H1 (cell line): ENCODE results near the gene TTI1. TPM values are rescaled to one million over a fixed set of nuclear protein-coding genes. Genes with fewer than 3 reads are reported as not detected.

Experiments used
- CTCF ChIA-PET: fragments of 300-600 bp; sonication (Branson Sonifier 250); formaldehyde crosslinking; loops from one replicate; lab custom pipeline; 2021; ENCODE audit not compliant: partially characterized antibody; lab: Charles Lee
- POLR2A ChIA-PET: fragments of 300-600 bp; sonication (Branson Sonifier 250); formaldehyde crosslinking; loops from one replicate; lab custom pipeline; 2021; ENCODE audit warnings: inconsistent platforms; ENCODE audit not compliant: partially characterized antibody; lab: Charles Lee
- DNase-seq, 2 experiments: peaks; one replicate each; pipeline versions ENCODE4 v3.0.0 to v3.0.0-alpha.2; 2010 to 2022; ENCODE audit warnings: low spot score in 2 of 2, low read depth in 1 of 2, mixed read lengths in 1 of 2
- FAIRE-seq: peaks from 2 replicates; lab custom pipeline; 2011; peaks lifted over from hg19 to GRCh38; lab: Jason Lieb, UNC
- H2AFZ ChIP-seq: 2 replicates; pipeline ENCODE4 v1.8.1; 2012; ENCODE audit warnings: low read length, inconsistent platforms
- H2AK5ac ChIP-seq: 2 replicates; pipeline ENCODE4 v1.6.1; 2013; ENCODE audit warnings: low read depth, low read length
- H2BK120ac ChIP-seq: replicated peaks from 2 replicates; pipeline ENCODE3; 2013; ENCODE audit warnings: low read depth, low read length, inconsistent platforms
- H2BK12ac ChIP-seq: 2 replicates; pipeline ENCODE4 v1.6.1; 2013; ENCODE audit warnings: low read depth, low read length
- H2BK15ac ChIP-seq: 2 replicates; pipeline ENCODE4 v1.6.1; 2013; ENCODE audit warnings: low read length
- H2BK20ac ChIP-seq: 2 replicates; pipeline ENCODE4 v1.6.1; 2013; ENCODE audit warnings: low read length
- H2BK5ac ChIP-seq: 2 replicates; pipeline ENCODE4 v1.6.1; 2013; ENCODE audit warnings: low read depth, low read length
- H3K14ac ChIP-seq: 2 replicates; pipeline ENCODE4 v1.6.1; 2013; ENCODE audit warnings: inconsistent platforms; ENCODE audit not compliant: insufficient read length
- H3K18ac ChIP-seq: 2 replicates; pipeline ENCODE4 v1.6.1; 2013; ENCODE audit warnings: low read length; ENCODE audit errors: extremely low read depth
- H3K23ac ChIP-seq: 2 replicates; pipeline ENCODE4 v1.6.1; 2013; ENCODE audit warnings: inconsistent platforms; ENCODE audit not compliant: insufficient read length
- H3K23me2 ChIP-seq: 2 replicates; pipeline ENCODE4 v1.6.1; 2013; ENCODE audit warnings: low read depth, low read length
- H3K27ac ChIP-seq: 2 replicates; pipeline ENCODE4 v1.6.1; 2011; ENCODE audit warnings: low read depth, low read length, inconsistent platforms
- H3K27me3 ChIP-seq, 4 experiments: replicated peaks in 1 of 4; 1 replicate in 1 of 4; 2 replicates in 3 of 4; pipeline versions ENCODE4 v1.6.1 to v1.8.1; 2011 to 2013; ENCODE audit warnings: low read length in 3 of 4, mild to moderate bottlenecking in 3 of 4, inconsistent platforms in 2 of 4, mixed read lengths in 2 of 4, moderate library complexity in 1 of 4; ENCODE audit not compliant: control insufficient read depth in 3 of 4, insufficient read depth in 3 of 4; ENCODE audit errors: extremely low read depth in 1 of 4
- H3K36me3 ChIP-seq, 4 experiments: 2 replicates each; pipeline versions ENCODE4 v1.6.1 to v1.8.1; 2011 to 2013; ENCODE audit warnings: mild to moderate bottlenecking in 4 of 4, low read length in 3 of 4, moderate library complexity in 2 of 4, control low read depth in 1 of 4, inconsistent platforms in 1 of 4; ENCODE audit not compliant: insufficient read depth in 4 of 4, control insufficient read depth in 2 of 4
- H3K4ac ChIP-seq: replicated peaks from 2 replicates; pipeline ENCODE3; 2013; ENCODE audit warnings: low read length, low read depth, mixed read lengths, inconsistent platforms; ENCODE audit not compliant: insufficient read length
- H3K4me1 ChIP-seq, 4 experiments: replicated peaks in 1 of 4; 1 replicate in 1 of 4; 2 replicates in 3 of 4; pipeline versions ENCODE4 v1.6.1 to v1.8.1; 2011 to 2013; ENCODE audit warnings: low read length in 3 of 4, inconsistent platforms in 2 of 4, mixed read lengths in 1 of 4; ENCODE audit not compliant: insufficient read depth in 4 of 4, control insufficient read depth in 3 of 4
- H3K4me2 ChIP-seq, 2 experiments: 2 replicates each; pipeline versions ENCODE4 v1.6.1 to v1.8.1; 2011 to 2013; ENCODE audit warnings: low read depth in 2 of 2, low read length in 2 of 2, control low read depth in 1 of 2, inconsistent platforms in 1 of 2, mild to moderate bottlenecking in 1 of 2; ENCODE audit not compliant: insufficient read depth in 1 of 2
- H3K4me3 ChIP-seq, 4 experiments: fragments of 200-600, 300-600 bp in 1 of 4; sonication (generic), shearing (Covaris generic), sonication (Bioruptor Twin) in 1 of 4; 2 replicates each; pipeline versions ENCODE4 v1.5.1 to v1.8.1; 2011 to 2016; ENCODE audit warnings: low read length in 4 of 4, low read depth in 3 of 4, control low read depth in 2 of 4, inconsistent platforms in 2 of 4, mild to moderate bottlenecking in 2 of 4, mixed read lengths in 1 of 4, moderate library complexity in 1 of 4; ENCODE audit not compliant: insufficient read depth in 2 of 4; ENCODE audit errors: extremely low read depth in 1 of 4
- H3K56ac ChIP-seq: replicated peaks from 2 replicates; pipeline ENCODE3; 2013; ENCODE audit warnings: low read depth, mild to moderate bottlenecking, mixed read lengths, low read length, inconsistent platforms; ENCODE audit not compliant: insufficient read length
- H3K79me1 ChIP-seq: 2 replicates; pipeline ENCODE4 v1.6.1; 2013; ENCODE audit warnings: low read depth, low read length, control low read depth
- H3K79me2 ChIP-seq, 2 experiments: 2 replicates each; pipeline versions ENCODE4 v1.6.1 to v1.8.1; 2012 to 2013; ENCODE audit warnings: low read length in 2 of 2, mild to moderate bottlenecking in 2 of 2, inconsistent platforms in 1 of 2; ENCODE audit not compliant: insufficient read depth in 2 of 2, control insufficient read depth in 1 of 2
- H3K9ac ChIP-seq, 4 experiments: replicated peaks in 1 of 4; 1 replicate in 1 of 4; 2 replicates in 3 of 4; pipeline versions ENCODE4 v1.6.1 to v1.8.1; 2011 to 2013; ENCODE audit warnings: low read depth in 3 of 4, low read length in 3 of 4, control low read depth in 2 of 4, mild to moderate bottlenecking in 2 of 4, moderate library complexity in 2 of 4, inconsistent platforms in 1 of 4; ENCODE audit errors: extremely low read depth in 1 of 4
- H3K9me3 ChIP-seq, 2 experiments: 2 replicates each; pipeline versions ENCODE4 v1.6.1 to v1.8.1; 2012 to 2013; ENCODE audit warnings: mild to moderate bottlenecking in 2 of 2, moderate library complexity in 2 of 2, control low read depth in 1 of 2, inconsistent platforms in 1 of 2, low read depth in 1 of 2, low read length in 1 of 2, mixed read lengths in 1 of 2; ENCODE audit not compliant: insufficient read depth in 2 of 2
- H4K20me1 ChIP-seq, 2 experiments: replicated peaks in 1 of 2; 2 replicates each; pipeline versions ENCODE3 to v1.8.1; 2011 to 2013; ENCODE audit warnings: inconsistent platforms in 2 of 2, low read length in 2 of 2, mild to moderate bottlenecking in 1 of 2; ENCODE audit not compliant: insufficient read depth in 2 of 2, control insufficient read depth in 1 of 2
- H4K5ac ChIP-seq: 2 replicates; pipeline ENCODE4 v1.6.1; 2013; ENCODE audit warnings: low read length, low read depth, mixed read lengths, inconsistent platforms; ENCODE audit not compliant: insufficient read length
- H4K8ac ChIP-seq: 2 replicates; pipeline ENCODE4 v1.8.0; 2013; ENCODE audit warnings: mild to moderate bottlenecking, moderate library complexity, low read length, inconsistent platforms; ENCODE audit not compliant: insufficient read depth; ENCODE audit errors: extremely low read depth
- H4K91ac ChIP-seq: replicated peaks from 2 replicates; pipeline ENCODE3; 2013; ENCODE audit warnings: low read length, mixed read lengths, inconsistent platforms; ENCODE audit not compliant: insufficient read length
- BACH1 ChIP-seq: IDR thresholded peaks from 2 replicates; pipeline ENCODE4 v1.6.1; 2012; ENCODE audit warnings: low read length, improper control_type of control experiment
- CBX8 ChIP-seq: fragments of 300-800, 300-1000 bp; sonication (generic); IDR thresholded peaks from 2 replicates; pipeline ENCODE4 v1.7.1; 2016; ENCODE audit warnings: low read depth, low read length, borderline replicate concordance
- CTBP2 ChIP-seq: IDR thresholded peaks from 2 replicates; pipeline ENCODE4 v1.7.0; 2011; ENCODE audit warnings: borderline replicate concordance, mild to moderate bottlenecking, moderate library complexity, mixed read lengths, low read length; ENCODE audit not compliant: insufficient read depth, insufficient read length
- GTF2F1 ChIP-seq: IDR thresholded peaks from 2 replicates; pipeline ENCODE4 v1.6.1; 2012; ENCODE audit warnings: low read depth, low read length, improper control_type of control experiment, borderline replicate concordance
- HDAC2 ChIP-seq, 2 experiments: fragments of 300-600 bp in 1 of 2; sonication (generic) in 1 of 2; IDR thresholded peaks; 2 replicates each; pipeline ENCODE4 v1.6.1; 2011 to 2012; ENCODE audit warnings: low read depth in 2 of 2, low read length in 2 of 2, mild to moderate bottlenecking in 2 of 2, moderate library complexity in 2 of 2, borderline replicate concordance in 1 of 2, inconsistent platforms in 1 of 2
- RFX5 ChIP-seq: IDR thresholded peaks from 2 replicates; pipeline ENCODE4 v1.6.1; 2011; ENCODE audit warnings: low read depth, low read length, improper control_type of control experiment, borderline replicate concordance
- RNF2 ChIP-seq: fragments of 200-900, 300-1000 bp; sonication (generic); IDR thresholded peaks from 2 replicates; pipeline ENCODE4 v1.7.1; 2016; ENCODE audit warnings: borderline replicate concordance, low read depth, mild to moderate bottlenecking, antibody characterized with exemption, low read length; ENCODE audit not compliant: poor library complexity, severe bottlenecking; ENCODE audit errors: missing control alignments
- RXRA ChIP-seq: IDR thresholded peaks from 2 replicates; pipeline ENCODE4 v1.6.1; 2011; ENCODE audit warnings: low read depth, mild to moderate bottlenecking, low read length, moderate library complexity; ENCODE audit not compliant: insufficient read depth
- SAP30 ChIP-seq: fragments of 300-600 bp; sonication (generic); IDR thresholded peaks from 2 replicates; pipeline ENCODE4 v1.7.1; 2012; ENCODE audit warnings: low read length, moderate library complexity, mild to moderate bottlenecking, inconsistent platforms; ENCODE audit not compliant: insufficient read depth, insufficient replicate concordance
- SP4 ChIP-seq: IDR thresholded peaks from 2 replicates; pipeline ENCODE4 v1.6.1; 2012; ENCODE audit warnings: low read length, inconsistent platforms
- TAF7 ChIP-seq: optimal IDR thresholded peaks from 2 replicates; pipeline ENCODE3; 2011; ENCODE audit warnings: low read depth, mild to moderate bottlenecking, inconsistent platforms, low read length, moderate library complexity, borderline replicate concordance
- WGBS, 2 experiments: shearing (Covaris generic) in 1 of 2; methylation state at CpG; one replicate each; pipeline versions ENCODE4 v1.1.6 to v1.1.7; 2013 to 2015; ENCODE audit warnings: low lambda C conversion rate in 2 of 2, mixed read lengths in 2 of 2, inconsistent platforms in 1 of 2, low coverage in 1 of 2, missing lambda C conversion rate in 1 of 2; ENCODE audit not compliant: insufficient replicate concordance in 2 of 2, insufficient coverage in 1 of 2, insufficient read length in 1 of 2; ENCODE audit errors: extremely low coverage in 1 of 2, missing lambda C conversion rate in 1 of 2; 5-methylcytosine and 5-hydroxymethylcytosine counted together
- polyA plus RNA-seq, 7 experiments: library from polyadenylated mRNA; depleted of rRNA in 3 of 7; stranded (reverse) in 5 of 7; unstranded in 2 of 7; fragments of >200 nt in 5 of 7; fragments of 200-250 nt in 2 of 7; gene quantifications; 1 replicate in 5 of 7; 2 replicates in 1 of 7; 4 replicates in 1 of 7; pipeline versions ENCODE4 v1.2.1 to v1.2.3, GENCODE V29; 2011 to 2013; ENCODE audit warnings: missing spikeins in 2 of 7, mixed read lengths in 2 of 7
- total RNA-seq: library from RNA; stranded (reverse); fragmentation: NEBNext Ultra II Directional; extraction: Animal tissue kit (Norgen Biotek cat#: 25700); gene quantifications from 2 replicates; pipeline ENCODE4 v1.2.1, GENCODE V29; 2021

Gene TTI1
- total and polyA plus RNA-seq, 2 of the 8 experiments (the other 6 are each of a cell fraction or from before 2014, with no cell fraction given) = 34.1 to 47.0 TPM

DNA sequence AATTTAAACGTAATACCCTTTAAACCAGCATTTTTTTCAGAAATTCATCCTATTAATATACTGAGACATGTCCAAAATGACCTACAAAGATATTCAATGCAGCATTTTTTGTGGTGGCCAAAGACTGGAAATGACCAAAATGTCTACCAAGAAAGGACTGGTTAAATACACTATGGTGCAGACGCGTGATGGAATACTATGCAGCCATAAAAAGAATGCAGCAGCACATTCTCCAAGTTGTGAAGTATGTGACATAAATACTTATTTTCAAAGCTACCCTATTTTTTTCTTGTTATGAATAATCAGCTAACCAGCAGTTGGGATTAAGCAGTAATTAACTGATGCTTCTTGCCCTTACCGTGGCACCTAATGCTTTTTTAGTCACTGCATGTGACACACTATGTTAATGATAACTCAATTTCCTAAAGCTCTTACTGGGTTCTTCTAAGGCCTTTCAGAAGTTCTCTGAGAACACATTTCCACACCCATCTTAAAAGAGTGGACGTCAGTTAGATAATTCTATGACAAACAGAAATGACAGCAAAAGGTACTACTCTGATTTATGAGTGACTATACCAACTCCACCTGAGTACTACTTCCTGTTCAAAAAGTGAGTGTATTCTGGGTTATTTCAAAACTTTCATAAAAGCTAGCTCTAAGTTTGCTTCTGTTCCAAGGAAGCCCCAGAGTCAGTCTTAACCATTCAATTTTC, 24.9 kb downstream of the TTI1 start:
- POLR2A ChIA-PET = interaction anchor here (1.4 kb wide), 1 partner anchor 24 kb away, joined by 3 read pairs; no protein-coding TSS in a partner anchor
- Histone ChIP-seq H3K79me1 (peaks cover 5% of the 10 kb centered on the region; the same call in 1 of the 2 replicates), H2BK20ac (no peak overlapping the region), H3K27ac (no peak overlapping the region), H2AK5ac (no peak overlapping the region), H3K18ac (no peak overlapping the region), H3K9me3 (no peaks in the 10 kb centered on the region), H2BK120ac (no peak overlapping the region), H4K20me1 (peaks cover 4 to 5% of the 10 kb centered on the region in 2 experiments), H3K4ac (no peak overlapping the region), H4K91ac (no peak overlapping the region), H2BK5ac (no peak overlapping the region), H3K27me3 (no peaks in the 10 kb centered on the region), H2AFZ (no peak overlapping the region), H3K4me2 (no peak overlapping the region), H4K8ac (no peak overlapping the region), H3K4me3 (no peak overlapping the region), H3K14ac (no peak overlapping the region), H3K36me3 (peaks cover 5 to 50% (median 29%) of the 10 kb centered on the region in 4 experiments; a peak in 7 of 8 replicates), H2BK15ac (no peak overlapping the region), H3K9ac (no peak overlapping the region), H3K23ac (no peak overlapping the region), H3K79me2 (peaks cover 0 to 25% of the 10 kb centered on the region in 2 experiments; a peak in 2 of 4 replicates), H2BK12ac (no peak overlapping the region), H3K56ac (no peak overlapping the region), H4K5ac (no peak overlapping the region), H3K23me2 (no peaks in the 10 kb centered on the region), H3K4me1 (no peaks in the 10 kb centered on the region)
- DNase-seq (no peak), FAIRE-seq (no peak)
- WGBS, 2 experiments = 84% methylated on average over 5 of the region's 5 CpGs; no CpG with 5 or more reads in 1 of the 2 experiments
- CTCF ChIA-PET = interaction anchor here (0.7 to 1.5 kb wide), 5 partner anchors 11 to 49 kb away, joined by 3 read pairs; no protein-coding TSS in a partner anchor
- TF ChIP-seq HDAC2 (IDR thresholded peaks at IDR 0.05; ENCODE audit: borderline replicate concordance in 1 of 2, low read depth in 2 of 2, low read length in 2 of 2) = no peak
- TF ChIP-seq SP4 = no peak
- no peak for TF ChIP-seq CTBP2
- no peak for TF ChIP-seq CBX8
- no peak for TF ChIP-seq SAP30
- no peak for TF ChIP-seq GTF2F1
- no peak for TF ChIP-seq TAF7
- TF ChIP-seq RFX5 = no peak
- TF ChIP-seq RNF2 = no peak
- TF ChIP-seq BACH1 = no peak
- no peak for TF ChIP-seq RXRA
